GM12864 (cell line): ENCODE results near the gene GDPD5.

Experiments
- DNase-seq: peaks from one replicate; pipeline ENCODE4 v3.0.0-alpha.2; 2011; ENCODE audit warnings: low read depth
- H3K4me3 ChIP-seq: 2 replicates; pipeline ENCODE4 v1.5.1; 2011; ENCODE audit warnings: mild to moderate bottlenecking, low read depth, low read length, control low read depth
- TF ChIP-seq, protein P1 (sequence below): IDR thresholded peaks from 2 replicates; pipeline ENCODE4 v1.5.1; 2011; ENCODE audit warnings: low read depth, mild to moderate bottlenecking, moderate library complexity, low read length, control low read depth, inconsistent platforms; ENCODE audit errors: missing control alignments

The GDPD5 gene

DNA sequence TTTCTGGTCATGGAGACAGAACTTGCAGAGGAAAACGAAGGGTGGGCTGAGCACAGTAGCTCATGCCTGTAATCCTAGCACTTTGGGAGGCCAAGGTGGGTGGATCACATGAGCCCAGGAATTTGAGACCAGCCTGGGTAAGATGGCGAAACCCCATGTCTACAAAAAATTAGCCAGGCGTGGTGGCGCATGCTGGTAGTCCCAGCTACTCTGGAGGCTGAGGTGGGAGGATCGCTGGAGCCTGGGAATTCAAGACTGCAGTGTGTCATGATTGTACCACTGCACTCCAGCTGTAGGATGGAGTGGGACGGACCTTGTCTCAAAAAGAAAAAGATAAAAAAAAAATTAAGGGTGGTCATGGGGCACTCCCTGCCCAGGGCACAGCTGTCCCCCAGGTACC lies 42.2 kb upstream of the GDPD5 start:
- H3K4me3 ChIP-seq, result no peak overlapping the region
- TF ChIP-seq, protein P1, sequence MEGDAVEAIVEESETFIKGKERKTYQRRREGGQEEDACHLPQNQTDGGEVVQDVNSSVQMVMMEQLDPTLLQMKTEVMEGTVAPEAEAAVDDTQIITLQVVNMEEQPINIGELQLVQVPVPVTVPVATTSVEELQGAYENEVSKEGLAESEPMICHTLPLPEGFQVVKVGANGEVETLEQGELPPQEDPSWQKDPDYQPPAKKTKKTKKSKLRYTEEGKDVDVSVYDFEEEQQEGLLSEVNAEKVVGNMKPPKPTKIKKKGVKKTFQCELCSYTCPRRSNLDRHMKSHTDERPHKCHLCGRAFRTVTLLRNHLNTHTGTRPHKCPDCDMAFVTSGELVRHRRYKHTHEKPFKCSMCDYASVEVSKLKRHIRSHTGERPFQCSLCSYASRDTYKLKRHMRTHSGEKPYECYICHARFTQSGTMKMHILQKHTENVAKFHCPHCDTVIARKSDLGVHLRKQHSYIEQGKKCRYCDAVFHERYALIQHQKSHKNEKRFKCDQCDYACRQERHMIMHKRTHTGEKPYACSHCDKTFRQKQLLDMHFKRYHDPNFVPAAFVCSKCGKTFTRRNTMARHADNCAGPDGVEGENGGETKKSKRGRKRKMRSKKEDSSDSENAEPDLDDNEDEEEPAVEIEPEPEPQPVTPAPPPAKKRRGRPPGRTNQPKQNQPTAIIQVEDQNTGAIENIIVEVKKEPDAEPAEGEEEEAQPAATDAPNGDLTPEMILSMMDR, result no peak
- DNase-seq, result no peak

DNA sequence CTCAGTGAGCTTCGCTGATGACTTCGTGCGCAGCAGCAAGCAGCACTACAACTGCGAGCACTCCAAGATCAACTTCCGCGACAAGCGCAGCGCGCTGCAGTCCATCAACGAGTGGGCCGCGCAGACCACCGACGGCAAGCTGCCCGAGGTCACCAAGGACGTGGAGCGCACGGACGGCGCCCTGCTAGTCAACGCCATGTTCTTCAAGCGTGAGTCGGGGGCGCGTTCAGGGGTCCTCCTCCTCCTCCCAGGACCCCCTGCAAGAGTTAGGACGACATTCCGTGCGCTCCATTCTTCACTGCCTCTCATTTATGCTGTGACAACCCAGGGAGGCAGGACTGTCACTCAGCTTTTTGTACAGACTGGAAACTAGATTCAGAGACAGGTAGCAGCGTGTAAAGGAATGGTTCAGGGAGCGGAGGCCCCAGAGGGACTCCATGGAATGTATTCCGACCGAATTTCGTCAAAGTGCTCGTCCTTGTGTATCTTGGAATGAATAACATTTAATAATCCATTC lies 41.1 kb upstream of the GDPD5 start:
- no peak overlapping the region for H3K4me3 ChIP-seq
- DNase-seq, result no peak
- TF ChIP-seq, protein P1, result no peak

DNA sequence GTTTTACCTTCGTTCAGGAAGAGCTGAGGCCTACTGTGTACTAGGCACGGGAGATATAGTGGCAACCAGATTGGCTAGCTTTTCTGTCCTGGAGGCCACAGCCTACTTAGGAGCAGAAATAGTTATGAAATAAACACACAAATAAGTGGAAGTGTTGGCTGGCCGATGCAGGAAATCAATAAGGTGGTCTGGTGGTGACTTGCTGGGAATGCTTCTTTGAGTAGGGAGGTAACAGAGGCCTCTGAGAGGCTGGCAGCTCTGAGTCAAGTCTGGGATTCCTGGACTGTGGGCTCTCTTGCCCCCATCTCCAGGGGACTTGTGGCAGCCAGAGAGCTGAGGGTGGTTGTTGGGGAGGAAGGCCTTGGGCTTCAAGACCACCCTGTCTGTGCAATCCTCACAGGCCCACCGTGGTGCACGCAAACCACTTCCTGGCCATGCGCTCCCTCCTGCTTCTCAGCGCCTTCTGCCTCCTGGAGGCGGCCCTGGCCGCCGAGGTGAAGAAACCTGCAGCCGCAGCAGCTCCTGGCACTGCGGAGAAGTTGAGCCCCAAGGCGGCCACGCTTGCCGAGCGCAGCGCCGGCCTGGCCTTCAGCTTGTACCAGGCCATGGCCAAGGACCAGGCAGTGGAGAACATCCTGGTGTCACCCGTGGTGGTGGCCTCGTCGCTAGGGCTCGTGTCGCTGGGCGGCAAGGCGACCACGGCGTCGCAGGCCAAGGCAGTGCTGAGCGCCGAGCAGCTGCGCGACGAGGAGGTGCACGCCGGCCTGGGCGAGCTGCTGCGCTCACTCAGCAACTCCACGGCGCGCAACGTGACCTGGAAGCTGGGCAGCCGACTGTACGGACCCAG lies 40.4 kb upstream of the GDPD5 start:
- no peak overlapping the region for H3K4me3 ChIP-seq
- no peak for DNase-seq
- TF ChIP-seq, protein P1, result no peak

DNA sequence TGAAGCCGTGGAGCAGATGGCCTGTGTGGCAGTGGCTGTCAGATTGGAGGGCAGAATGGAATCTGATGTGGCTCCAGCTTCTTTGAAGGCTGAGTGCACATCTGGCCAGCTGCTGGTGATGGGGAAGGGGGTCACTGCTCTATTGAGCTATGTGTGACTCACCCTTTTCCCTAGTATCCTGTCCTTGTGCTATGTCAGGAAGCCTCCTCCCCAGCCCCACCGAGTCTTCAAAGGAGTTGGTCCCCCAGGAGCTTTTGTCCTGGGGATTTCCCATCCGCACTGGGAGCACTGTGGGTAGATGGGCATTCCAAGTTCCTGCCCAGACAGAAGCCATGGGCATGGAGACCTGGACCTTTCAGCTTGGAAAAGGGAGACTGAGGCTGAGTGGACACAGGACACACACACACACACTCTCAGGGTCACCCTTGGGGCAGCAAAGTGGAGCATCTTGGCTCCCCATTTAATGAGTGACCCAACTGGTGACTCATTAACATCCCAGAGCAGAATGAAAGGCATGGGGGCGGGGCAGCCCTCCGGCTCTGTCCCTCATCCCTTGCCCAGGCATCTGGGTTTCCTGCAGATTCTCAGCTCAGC lies 39.6 kb upstream of the GDPD5 start:
- TF ChIP-seq, protein P1, result no peak
- no peak for DNase-seq
- H3K4me3 ChIP-seq, result no peak overlapping the region

DNA sequence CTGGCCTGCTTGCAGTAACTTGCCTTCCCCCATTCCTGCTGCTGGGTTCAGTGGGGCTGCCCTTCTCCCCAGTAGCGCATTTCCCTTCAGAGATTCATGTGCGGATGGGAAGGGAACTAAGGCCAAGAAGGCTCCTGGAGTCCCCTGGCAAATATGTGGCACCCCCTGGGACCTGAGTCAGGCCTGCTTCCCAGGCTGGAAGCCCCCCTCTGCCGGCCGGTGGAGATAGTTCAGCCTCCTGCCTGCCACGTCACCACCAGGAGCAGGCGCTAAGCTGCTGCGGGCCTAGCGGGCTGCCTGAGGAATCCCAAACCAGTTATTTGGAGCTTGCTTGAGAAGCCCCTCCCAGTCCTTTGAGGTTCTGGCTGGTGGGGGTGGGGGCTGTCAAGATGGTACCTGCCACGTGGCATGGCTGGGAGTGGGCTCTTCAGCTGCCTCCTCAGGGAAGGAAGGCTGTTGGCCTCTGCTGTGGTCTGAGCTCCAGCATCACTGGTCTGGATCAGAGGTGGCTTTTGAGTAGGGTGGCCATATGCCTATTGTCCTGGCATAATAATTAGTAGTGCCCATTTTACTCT lies 38.3 kb upstream of the GDPD5 start:
- TF ChIP-seq, protein P1, result no peak
- DNase-seq, result no peak
- H3K4me3 ChIP-seq, result no peak overlapping the region

DNA sequence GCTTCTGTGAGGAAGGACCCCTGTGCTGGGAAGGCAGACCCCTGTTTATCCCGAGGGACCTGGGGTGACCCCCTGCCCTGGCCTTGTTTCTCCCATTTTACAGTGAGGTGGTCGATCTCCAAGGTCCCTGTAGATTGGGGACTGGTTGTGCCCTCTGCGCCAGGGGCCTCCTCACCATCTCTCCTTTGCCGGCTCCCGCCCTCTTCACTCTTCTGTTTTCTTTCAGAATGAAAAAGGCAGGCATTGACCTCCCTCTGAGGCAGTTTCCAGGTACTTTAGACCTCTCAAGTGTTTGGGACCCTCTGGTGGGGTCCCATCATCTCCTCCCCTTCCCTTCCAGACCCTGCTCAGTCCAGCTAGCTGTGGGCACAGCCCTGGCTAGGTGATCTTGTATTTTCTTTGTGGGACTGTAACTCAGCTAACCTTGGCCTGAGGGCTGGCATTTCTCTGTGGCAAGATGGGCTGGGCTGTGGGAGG lies 37.8 kb upstream of the GDPD5 start:
- DNase-seq, result no peak
- peak overlapping the region; percentile 79 for H3K4me3 ChIP-seq
- TF ChIP-seq, protein P1, result no peak
